NCI-H2081 (cell line): ENCODE results near the gene MMP25.

ENCODE experiments used
- DNase-seq, 2 experiments: peaks; one replicate each; lab custom pipeline; 2025; lab: John Stamatoyannopoulos, UW

Gene MMP25

GRCh38 chr16:3017344-3017743, 29.0 kb upstream of the MMP25 start:
- no peak for DNase-seq

- DNase-seq = no peak
Measured at GRCh38 chr16:3017794-3018506, 28.4 kb upstream of the MMP25 start, which contains the start of gene CLDN6. TSS of gene CLDN6 (minus strand) at chr16:3018183. CDS start at chr16:3016021, 2,162 bp downstream.

GRCh38 chr16:3019594-3020246, 26.6 kb upstream of the MMP25 start:
- DNase-seq = no peak

- DNase-seq = peak; percentile 68 to 76
Measured at GRCh38 chr16:3020247-3020603, 26.1 kb upstream of the MMP25 start, which contains the start of gene TNFRSF12A. TSS of gene TNFRSF12A (plus strand) at chr16:3020368. CDS start at chr16:3020398, 30 bp downstream.

GRCh38 chr16:3020604-3021448, 25.5 kb upstream of the MMP25 start:
- DNase-seq = peak in 1 of 2 experiments; percentile 30

GRCh38 chr16:3021449-3022207, 24.7 kb upstream of the MMP25 start:
- DNase-seq = peak in 1 of 2 experiments; percentile 27

GRCh38 chr16:3022208-3022683, 24.1 kb upstream of the MMP25 start:
- DNase-seq = no peak

GRCh38 chr16:3022684-3023414, 23.5 kb upstream of the MMP25 start:
- DNase-seq = no peak

GRCh38 chr16:3023415-3023668, 23.0 kb upstream of the MMP25 start:
- peak in 1 of 2 experiments; percentile 56 for DNase-seq

GRCh38 chr16:3023669-3024478, 22.5 kb upstream of the MMP25 start, which contains the start of the genes HCFC1R1 and THOC6:
TSS of gene HCFC1R1 (minus strand) at chr16:3023942. CDS start at chr16:3023941, 1 bp downstream.
TSS of gene THOC6 (plus strand) at chr16:3024035. CDS start at chr16:3024327, 292 bp downstream.
- DNase-seq = peak; percentile 97

GRCh38 chr16:3025032-3026002, 21.0 kb upstream of the MMP25 start:
- no peak for DNase-seq

- DNase-seq = no peak
Measured at GRCh38 chr16:3026003-3026378, 20.4 kb upstream of the MMP25 start.

- DNase-seq = no peak
Measured at GRCh38 chr16:3026609-3027488, 19.5 kb upstream of the MMP25 start.

- DNase-seq = no peak
Measured at GRCh38 chr16:3027489-3027795, 18.9 kb upstream of the MMP25 start.

GRCh38 chr16:3027983-3028715, 18.2 kb upstream of the MMP25 start:
- DNase-seq = peak; percentile 87 to 89

GRCh38 chr16:3028716-3029319, 17.5 kb upstream of the MMP25 start:
- no peak for DNase-seq
